ENCODE results near the gene PARP14.
"Not testable (repeated sequence)": the region's sequence is repeated elsewhere in the genome, so short reads cannot be mapped to it uniquely, and the experiment has no call there.

PARP14 gene

GRCh38 chr3:122680475-122681283 is at the start of gene PARP14:
PARP14 (plus strand) TSS chr3:122680839; CDS start chr3:122680884, 45 bp downstream.
- DNase-seq (ENCODE audit: low read depth): no peak

DNA sequence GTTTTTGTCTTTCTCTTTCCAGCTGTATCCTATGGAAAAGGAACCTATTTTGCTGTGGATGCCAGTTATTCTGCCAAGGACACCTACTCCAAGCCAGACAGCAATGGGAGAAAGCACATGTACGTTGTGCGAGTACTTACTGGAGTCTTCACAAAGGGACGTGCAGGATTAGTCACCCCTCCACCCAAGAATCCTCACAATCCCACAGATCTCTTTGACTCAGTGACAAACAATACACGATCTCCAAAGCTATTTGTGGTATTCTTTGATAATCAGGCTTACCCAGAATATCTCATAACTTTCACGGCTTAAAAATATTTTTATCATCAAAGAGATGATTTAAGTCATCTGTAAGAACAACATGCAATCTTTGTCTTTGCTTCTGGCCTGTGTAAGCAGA is 44.9 kb upstream of the PARP14 start:
- peak; percentile 5 for DNase-seq (ENCODE audit: low read depth)

GRCh38 chr3:122636697-122637096 is 43.9 kb upstream of the PARP14 start:
- DNase-seq (ENCODE audit: low read depth): no peak

- DNase-seq (ENCODE audit: low read depth): no peak
Observed at GRCh38 chr3:122640437-122640999, 40.1 kb upstream of the PARP14 start.

DNA sequence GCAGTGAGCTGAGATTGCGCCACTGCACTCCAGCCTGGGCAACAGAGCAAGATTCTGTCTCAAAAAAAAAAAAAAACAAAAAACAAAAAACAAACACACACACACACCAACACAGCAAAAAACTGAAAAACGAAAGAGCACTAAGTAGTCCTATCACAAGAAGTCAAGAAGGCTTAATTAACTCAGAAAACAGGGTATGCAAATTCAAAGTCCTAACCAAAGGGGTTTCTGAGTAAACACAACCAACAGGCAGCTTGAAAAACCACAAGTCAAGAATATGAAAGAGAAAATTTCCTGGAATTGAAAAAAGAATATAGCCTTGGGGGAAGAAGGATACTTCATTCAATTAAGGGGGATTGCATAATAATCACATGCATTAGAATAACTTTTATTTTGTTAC is 37.7 kb upstream of the PARP14 start:
- DNase-seq (ENCODE audit: low read depth): no peak

GRCh38 chr3:122646146-122646988 is 34.3 kb upstream of the PARP14 start:
- DNase-seq (ENCODE audit: low read depth): no peak

GRCh38 chr3:122651233-122651907 is 29.3 kb upstream of the PARP14 start:
- not testable (repeated sequence) for DNase-seq (ENCODE audit: low read depth)

DNA sequence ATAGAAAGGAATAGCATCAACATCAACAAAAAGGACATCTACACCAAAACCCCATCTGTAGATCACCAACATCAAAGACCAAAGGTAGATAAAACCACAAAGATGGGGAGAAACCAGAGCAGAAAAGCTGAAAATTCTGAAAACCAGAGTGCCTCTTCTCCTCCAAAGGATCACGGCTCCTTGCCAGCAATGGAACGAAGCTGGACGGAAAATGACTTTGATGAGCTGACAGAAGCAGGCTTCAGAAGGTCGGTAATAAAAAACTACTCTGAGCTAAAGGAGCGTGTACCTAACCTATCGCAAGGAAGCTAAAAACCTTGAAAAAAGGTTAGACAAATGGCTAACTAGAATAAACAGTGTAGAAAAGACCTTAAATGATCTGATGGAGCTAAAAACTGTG is 28.7 kb upstream of the PARP14 start:
- not testable (repeated sequence) for DNase-seq (ENCODE audit: low read depth)

DNA sequence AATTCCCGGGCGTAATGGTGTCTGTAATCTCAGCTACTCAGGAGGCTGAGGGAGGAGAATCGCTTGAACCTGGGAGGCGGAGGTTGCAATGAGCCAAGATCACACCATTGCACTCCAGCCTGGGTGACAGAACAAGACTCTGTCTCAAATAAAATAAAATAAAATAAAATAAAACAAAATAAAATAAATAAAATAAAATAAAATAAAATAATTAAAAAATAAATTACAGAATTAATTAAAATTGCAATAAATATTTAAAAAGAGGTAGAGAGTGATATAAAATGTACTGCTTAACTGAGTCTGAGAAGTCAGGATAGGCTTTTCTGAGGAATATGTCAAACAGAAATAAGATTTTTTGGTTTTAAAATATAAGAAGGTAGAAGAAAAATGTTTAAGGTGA is 22.3 kb upstream of the PARP14 start:
- DNase-seq (ENCODE audit: low read depth): not testable (repeated sequence)

DNA sequence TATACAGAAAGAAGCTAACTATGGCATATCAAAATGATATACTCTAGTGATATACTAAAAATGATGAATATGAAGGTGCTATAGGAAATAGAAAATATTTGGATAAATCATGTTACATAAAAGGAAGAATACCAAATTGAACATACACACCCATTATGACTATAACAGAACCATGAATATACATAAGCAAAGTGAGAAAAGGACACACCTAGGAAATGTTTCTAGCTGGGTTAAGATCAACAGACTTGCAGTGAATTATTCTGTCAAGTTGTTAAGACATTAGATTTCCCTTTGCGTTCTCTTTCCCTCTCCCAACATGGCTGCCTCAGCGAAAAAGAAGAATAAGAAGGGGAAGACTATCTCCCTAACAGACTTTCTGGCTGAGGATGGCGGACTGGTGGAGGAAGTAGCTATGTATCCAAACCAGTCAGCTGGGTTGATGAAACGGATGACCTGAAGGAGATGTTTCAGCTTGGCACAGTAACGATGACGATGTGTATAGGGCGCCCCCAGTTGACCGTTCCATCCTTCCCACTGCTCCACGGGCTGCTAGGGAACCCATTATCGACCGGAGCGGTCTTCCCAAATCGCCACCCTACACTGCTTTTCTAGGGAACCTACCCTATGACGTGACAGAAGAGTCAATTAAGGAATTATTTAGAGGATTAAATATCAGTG is 20.2 kb upstream of the PARP14 start:
- no peak for DNase-seq (ENCODE audit: low read depth)

GRCh38 chr3:122661633-122662032 is 19.0 kb upstream of the PARP14 start:
- DNase-seq (ENCODE audit: low read depth): no peak

- DNase-seq (ENCODE audit: low read depth): no peak
Observed at GRCh38 chr3:122662505-122662904, 18.1 kb upstream of the PARP14 start.

DNA sequence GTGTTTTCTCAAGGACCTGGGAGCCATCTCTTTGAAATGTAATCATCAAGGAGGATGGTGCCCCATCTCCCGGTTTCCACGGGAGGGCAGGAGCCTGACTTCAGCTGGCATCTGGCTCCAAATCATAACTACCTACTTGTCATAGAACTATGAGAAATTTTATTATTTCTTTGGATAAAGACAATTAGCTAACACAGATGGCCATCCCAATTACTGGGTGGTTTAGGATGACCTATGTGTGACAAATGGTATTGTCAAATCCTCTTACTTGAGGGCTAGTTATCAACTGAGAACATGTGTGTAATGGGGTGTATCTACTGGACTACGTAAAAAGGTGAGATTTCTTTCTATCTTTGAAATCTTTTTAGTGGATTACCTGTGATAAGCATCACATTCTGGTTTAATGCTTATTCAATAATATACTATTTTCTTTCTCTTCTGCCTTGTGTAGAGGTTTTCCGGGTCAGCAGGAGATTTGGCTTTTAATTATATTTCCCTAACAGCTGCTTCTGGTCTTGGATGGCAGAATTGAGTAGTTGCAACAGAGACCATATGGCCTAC is 15.3 kb upstream of the PARP14 start:
- no peak for DNase-seq (ENCODE audit: low read depth)

- no peak for DNase-seq (ENCODE audit: low read depth)
Observed at GRCh38 chr3:122665881-122666280, 14.8 kb upstream of the PARP14 start.

GRCh38 chr3:122668930-122669730 is 11.5 kb upstream of the PARP14 start:
- peak; percentile 71 for DNase-seq (ENCODE audit: low read depth)

DNA sequence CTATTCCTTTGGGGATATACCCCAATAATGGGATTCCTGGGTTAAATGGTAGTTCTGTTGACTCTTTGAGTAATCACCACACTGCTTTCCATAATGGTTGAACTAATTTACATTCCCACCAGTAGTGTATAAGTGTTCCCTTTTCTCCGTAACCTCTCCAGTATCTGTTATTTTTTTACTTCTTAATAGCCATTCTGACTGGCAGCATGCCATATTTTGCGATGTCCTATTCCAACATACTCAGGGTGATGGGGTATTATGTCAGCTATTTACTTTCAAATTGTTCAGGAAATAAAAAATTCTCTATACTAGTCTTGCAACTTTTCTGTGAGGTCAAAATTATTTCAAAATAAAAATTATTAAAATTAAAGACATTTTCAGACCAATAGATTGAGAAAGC is 9.1 kb upstream of the PARP14 start:
- DNase-seq (ENCODE audit: low read depth): no peak

DNA sequence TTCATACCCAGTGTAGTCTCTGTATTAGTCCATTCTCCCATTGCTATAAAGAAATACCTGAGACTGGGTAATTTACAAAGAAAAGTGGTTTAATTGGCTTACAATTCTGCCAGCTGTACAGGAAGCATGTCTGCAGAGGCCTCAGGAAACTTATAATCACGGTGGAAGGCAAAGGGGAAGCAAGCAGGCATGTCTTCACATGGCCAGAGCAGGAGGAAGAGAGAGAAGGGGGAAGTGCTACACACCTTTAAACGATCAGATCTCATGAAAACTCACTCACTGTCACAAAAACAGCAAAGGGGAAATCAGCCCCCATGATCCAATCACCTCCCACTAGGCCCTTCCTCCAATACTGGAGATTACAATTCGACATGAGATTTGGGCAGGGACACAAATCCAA is 6.3 kb upstream of the PARP14 start:
- no peak for DNase-seq (ENCODE audit: low read depth)

DNA sequence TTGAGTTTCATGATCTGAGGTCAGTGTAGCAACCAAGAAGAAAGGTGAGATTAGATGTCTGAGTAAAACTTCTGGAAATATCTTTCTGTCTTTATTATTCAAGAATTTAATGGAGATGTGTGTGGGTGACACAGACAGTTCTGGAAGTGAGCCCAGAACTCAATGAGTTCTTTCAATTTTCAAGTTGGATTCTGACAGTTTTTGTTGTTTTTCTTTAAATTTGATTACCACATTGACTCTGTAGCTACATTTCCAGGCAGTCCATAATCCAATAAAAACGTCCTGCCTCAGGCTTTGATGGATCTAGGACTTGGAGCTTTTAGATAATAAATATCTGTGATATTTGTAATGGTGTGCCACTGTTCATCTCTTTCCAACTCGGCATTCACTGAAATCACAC is 3.9 kb upstream of the PARP14 start:
- DNase-seq (ENCODE audit: low read depth): no peak

DNA sequence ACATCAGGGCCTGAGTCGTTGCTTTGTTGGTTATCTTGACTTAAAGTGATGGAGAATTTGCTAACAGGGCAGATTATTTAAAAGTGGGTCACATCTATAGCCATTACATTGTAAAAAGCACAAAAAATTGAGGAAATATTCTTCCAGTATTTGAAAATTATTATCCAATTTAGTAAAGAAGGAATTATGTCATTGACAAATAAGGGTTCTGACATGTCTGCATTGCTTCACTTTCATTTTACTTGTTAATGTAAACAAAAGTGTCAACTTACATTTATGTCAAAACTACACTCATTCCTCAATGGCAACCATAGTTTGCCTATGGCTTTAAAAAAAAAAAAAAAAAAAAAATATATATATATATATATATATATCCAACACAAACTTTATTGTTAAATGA is 3.4 kb upstream of the PARP14 start:
- no peak for DNase-seq (ENCODE audit: low read depth)

DNA sequence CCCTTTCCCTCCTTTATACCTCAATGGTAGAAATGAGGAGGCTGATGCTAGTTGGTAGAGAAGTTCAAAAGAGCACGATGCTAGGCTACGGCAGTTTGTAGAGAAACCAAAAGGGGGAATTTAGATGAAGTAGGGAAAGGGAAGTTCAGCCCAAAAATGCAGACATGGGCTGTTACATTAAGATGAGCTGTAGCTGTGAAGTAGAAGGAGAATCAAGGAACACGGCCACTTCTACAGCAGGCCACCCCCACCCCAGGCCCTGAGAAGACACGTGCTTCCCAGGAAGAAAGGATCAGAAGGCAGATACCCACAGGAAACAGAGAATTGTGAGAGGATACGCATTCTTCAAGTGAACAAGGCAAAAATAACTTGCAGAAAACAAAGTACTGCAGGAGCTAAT is 2.1 kb upstream of the PARP14 start:
- no peak for DNase-seq (ENCODE audit: low read depth)

All from HS-27A (cell line).